NB4 (cell line): ENCODE data around the gene PKM.

Experiments
- CTCF ChIP-seq: IDR thresholded peaks from one replicate; pipeline ENCODE4 v1.5.1; 2012; ENCODE audit warnings: low read depth, low read length
- MAX ChIP-seq: IDR thresholded peaks from 2 replicates; pipeline ENCODE4 v1.6.1; 2011; ENCODE audit warnings: low read depth, low read length
- POLR2A ChIP-seq: IDR thresholded peaks from 2 replicates; pipeline ENCODE4 v1.6.1; 2011; ENCODE audit warnings: mild to moderate bottlenecking; ENCODE audit not compliant: insufficient read length; ENCODE audit errors: extremely low read depth

GRCh38 chr15:72272213-72272996 is 41.4 kb upstream of the PKM start, which contains the start of gene PARP6:
- TF ChIP-seq CTCF (peak; percentile 69), POLR2A (peak; percentile 45), MAX (peak; percentile 98)
